B cell (primary cell): Measurements from ENCODE around the gene TRPT1. TPM values are rescaled to one million over a fixed set of nuclear protein-coding genes. Genes with fewer than 3 reads are reported as not detected.

Experiments
- ATAC-seq: fragments of 200-7000 bp; cut with Tn5 transposase; one replicate; pipeline ENCODE4 v1.10.0; 2021; ENCODE audit warnings: low read depth, mild to moderate bottlenecking, moderate number of reproducible peaks, moderate library complexity
- CTCF ChIA-PET: fragments of 350-600 bp; sonication (Branson Sonifier 250); formaldehyde crosslinking; loops from one replicate; lab custom pipeline; 2021; ENCODE audit warnings: antibody characterized with exemption, inconsistent platforms; lab: Charles Lee
- POLR2A ChIA-PET: fragments of 350-600 bp; sonication (Branson Sonifier 250); formaldehyde crosslinking; loops from one replicate; lab custom pipeline; 2021; ENCODE audit warnings: antibody characterized with exemption; lab: Charles Lee
- DNase-seq: peaks from one replicate; pipeline ENCODE4 v3.0.0; 2013
- H2AFZ ChIP-seq: 2 replicates; pipeline ENCODE4 v1.6.1; 2012; ENCODE audit warnings: mild to moderate bottlenecking, low read depth, low read length; ENCODE audit not compliant: insufficient read depth, poor library complexity, severe bottlenecking
- H3K27ac ChIP-seq, 2 donors: 1 replicate in 1 of 2; 2 replicates in 1 of 2; pipeline ENCODE4 v1.5.1; 2012 to 2013; ENCODE audit warnings: low read length in 2 of 2, mild to moderate bottlenecking in 2 of 2, moderate library complexity in 1 of 2
- H3K27me3 ChIP-seq, 4 experiments: fragments of 200-600 bp in 1 of 4; sonication (generic) in 1 of 4; replicated peaks in 1 of 4; 1 replicate in 2 of 4; 2 replicates in 2 of 4; pipeline versions ENCODE4 v1.6.1 to v1.7.0; 2013 to 2016; ENCODE audit warnings: low read length in 3 of 4, mild to moderate bottlenecking in 2 of 4, mixed read lengths in 1 of 4, moderate library complexity in 1 of 4; ENCODE audit not compliant: insufficient read depth in 4 of 4, control insufficient read depth in 3 of 4; ENCODE audit errors: control extremely low read depth in 1 of 4
- H3K36me3 ChIP-seq, 2 experiments: replicated peaks in 1 of 2; 1 replicate in 1 of 2; 2 replicates in 1 of 2; pipeline versions ENCODE4 v1.6.1 to v1.7.1; 2013; ENCODE audit warnings: low read length in 1 of 2; ENCODE audit not compliant: insufficient read depth in 2 of 2, control insufficient read depth in 1 of 2; ENCODE audit errors: control extremely low read depth in 1 of 2, extremely low read depth in 1 of 2
- H3K4me1 ChIP-seq, 2 donors: fragments of 200-600 bp in 1 of 2; sonication (generic) in 1 of 2; 1 replicate in 1 of 2; 2 replicates in 1 of 2; pipeline versions ENCODE4 v1.5.1 to v1.6.1; 2013 to 2017; ENCODE audit warnings: low read length in 2 of 2; ENCODE audit not compliant: control insufficient read depth in 2 of 2, insufficient read depth in 2 of 2
- H3K4me2 ChIP-seq: replicated peaks from 2 replicates; pipeline ENCODE3; 2012; ENCODE audit warnings: mild to moderate bottlenecking, low read depth, low read length; ENCODE audit not compliant: poor library complexity, severe bottlenecking
- H3K4me3 ChIP-seq, 5 experiments: fragments of 200-600 bp in 1 of 5; sonication (generic) in 1 of 5; 1 replicate in 3 of 5; 2 replicates in 2 of 5; pipeline versions ENCODE4 v1.5.1 to v1.7.0; 2011 to 2016; ENCODE audit warnings: low read length in 4 of 5, mild to moderate bottlenecking in 4 of 5, low read depth in 2 of 5, control low read depth in 1 of 5, moderate library complexity in 1 of 5; ENCODE audit not compliant: insufficient read depth in 1 of 5; ENCODE audit errors: control extremely low read depth in 1 of 5, extremely low read depth in 1 of 5
- H3K79me2 ChIP-seq: fragments of 200-600 bp; sonication (generic); one replicate; pipeline ENCODE4 v1.6.0; 2016; ENCODE audit warnings: low read length; ENCODE audit not compliant: control insufficient read depth, insufficient read depth
- H3K9ac ChIP-seq: fragments of 200-600 bp; sonication (generic); 2 replicates; pipeline ENCODE4 v1.6.1; 2017; ENCODE audit warnings: mild to moderate bottlenecking, low read length, moderate library complexity
- H3K9me3 ChIP-seq, 3 donors: one replicate each; pipeline versions ENCODE4 v1.6.1 to v1.7.1; 2013; ENCODE audit warnings: low read length in 2 of 3; ENCODE audit not compliant: control insufficient read depth in 2 of 3, insufficient read depth in 1 of 3; ENCODE audit errors: control extremely low read depth in 1 of 3
- H4K20me1 ChIP-seq: 2 replicates; pipeline ENCODE4 v1.6.0; 2012; ENCODE audit warnings: mild to moderate bottlenecking, low read length; ENCODE audit not compliant: insufficient read depth, control insufficient read depth, poor library complexity, severe bottlenecking
- H3K27ac Mint-ChIP-seq: one replicate; pipeline ENCODE4 v1.8.0; 2021; ENCODE audit warnings: mixed read lengths
- H3K27me3 Mint-ChIP-seq: one replicate; pipeline ENCODE4 v1.8.0; 2021; ENCODE audit warnings: mixed read lengths
- H3K4me1 Mint-ChIP-seq: one replicate; pipeline ENCODE4 v1.8.0; 2021; ENCODE audit warnings: mixed read lengths
- H3K4me3 Mint-ChIP-seq: one replicate; pipeline ENCODE4 v1.8.0; 2021; ENCODE audit warnings: mixed read lengths
- H3K9me3 Mint-ChIP-seq: one replicate; pipeline ENCODE4 v1.8.0; 2022; ENCODE audit warnings: mixed read lengths; ENCODE audit not compliant: insufficient read depth
- CTCF ChIP-seq: fragments of 200-600 bp; IDR thresholded peaks from one replicate; pipeline ENCODE4 v1.8.0; 2022; ENCODE audit warnings: antibody characterized with exemption, mild to moderate bottlenecking
- EZH2 ChIP-seq: IDR thresholded peaks from 2 replicates; pipeline ENCODE4 v1.6.1; 2012; ENCODE audit warnings: borderline replicate concordance, low read depth, mild to moderate bottlenecking, moderate library complexity, low read length; ENCODE audit not compliant: insufficient read depth, poor library complexity, severe bottlenecking
- WGBS: methylation state at CpG from one replicate; pipeline ENCODE4 v1.1.5; 2013; ENCODE audit warnings: missing lambda C conversion rate; ENCODE audit not compliant: insufficient coverage; 5-methylcytosine and 5-hydroxymethylcytosine counted together
- intact Hi-C: fragments of 100-400 bp; cut with micrococcal nuclease; formaldehyde crosslinking; loops from one replicate; pipeline ENCODE4 v1.10.0; 2022
- polyA plus RNA-seq: library from polyadenylated mRNA; depleted of rRNA; stranded (reverse); fragments of >200 nt; gene quantifications from 2 replicates; pipeline ENCODE4 v1.2.3, GENCODE V29; 2012
- total RNA-seq, 2 donors: library from RNA; stranded (reverse); fragments of 120-200 nt in 1 of 2; gene quantifications; 1 replicate in 1 of 2; 2 replicates in 1 of 2; pipeline versions ENCODE4 v1.2.3 to v1.2.4, GENCODE V29; 2013 to 2022

Gene TRPT1
- total and polyA plus RNA-seq, 2 donors (not counting 1 experiment from before 2014, with no cell fraction given) = 59.6 to 145 TPM

- Mint-ChIP-seq H3K9me3 (no peaks in the 10 kb centered on the region), H3K4me3 (peak within 1 kb of the TSS; percentile 95), H3K27me3 (no peaks in the 10 kb centered on the region), H3K27ac (peak within 1 kb of the TSS; percentile 97), H3K4me1 (peaks cover 57% of the 10 kb centered on the region)
- no peaks in the 10 kb centered on the region for H3K36me3 ChIP-seq
- POLR2A ChIA-PET = interaction anchor here (0.6 to 2.4 kb wide), 11 partner anchors 11 to 1031 kb away, joined by 3 to 13 read pairs (median 4); partner anchors contain the start of genes FERMT3, FKBP2 and PRDX5
- H2AFZ ChIP-seq = peak within 1 kb of the TSS; percentile 85
- under 1% methylated on average over 59 of the region's 62 CpGs for WGBS
- TF ChIP-seq EZH2 = no peak
- TF ChIP-seq CTCF = no peak
- CTCF ChIA-PET = interaction anchor here (1.0 to 1.6 kb wide), 4 partner anchors 15 to 26 kb away, joined by 3 to 6 read pairs (median 4); partner anchors contain the start of gene PLCB3
- peak within 1 kb of the TSS; percentile 74 for H3K9ac ChIP-seq
- H3K27me3 ChIP-seq = no peaks in the 10 kb centered on the region
- peak within 1 kb of the TSS; percentile 67 to 98 (median 78) for H3K4me3 ChIP-seq
- DNase-seq = peak; percentile 94
- peak; percentile 59 for ATAC-seq
- H3K4me1 ChIP-seq = peaks cover 41 to 66% of the 10 kb centered on the region in 2 donors
- H3K27ac ChIP-seq = peak within 1 kb of the TSS; percentile 84
- peak within 1 kb of the TSS; percentile 99 for H3K4me2 ChIP-seq
- H4K20me1 ChIP-seq = peaks cover 17% of the 10 kb centered on the region
- intact Hi-C loops = loop anchor here (1.0 to 2.0 kb wide), 6 partner anchors 11 to 75 kb away; partner anchors contain the start of genes BAD, ESRRA, FKBP2 and GPR137
- H3K79me2 ChIP-seq = peaks cover 26% of the 10 kb centered on the region
- no peaks in the 10 kb centered on the region for H3K9me3 ChIP-seq
These were observed 4.4 kb upstream of the TRPT1 start, which contains the start of gene DNAJC4 for GRCh38 chr11:64230171-64230984. DNAJC4 (plus strand) TSS chr11:64230548; CDS start chr11:64230855, 307 bp downstream.
